GM19324 (cell line): ENCODE data around the gene TANC1.

Source experiments
- ATAC-seq: cut with Tn5 transposase; IDR thresholded peaks from one replicate; pipeline ENCODE4 v1.9.1; 2021; ENCODE audit warnings: mild to moderate bottlenecking, moderate library complexity; ENCODE audit not compliant: unreplicated experiment, low FRiP score

Gene TANC1

DNA sequence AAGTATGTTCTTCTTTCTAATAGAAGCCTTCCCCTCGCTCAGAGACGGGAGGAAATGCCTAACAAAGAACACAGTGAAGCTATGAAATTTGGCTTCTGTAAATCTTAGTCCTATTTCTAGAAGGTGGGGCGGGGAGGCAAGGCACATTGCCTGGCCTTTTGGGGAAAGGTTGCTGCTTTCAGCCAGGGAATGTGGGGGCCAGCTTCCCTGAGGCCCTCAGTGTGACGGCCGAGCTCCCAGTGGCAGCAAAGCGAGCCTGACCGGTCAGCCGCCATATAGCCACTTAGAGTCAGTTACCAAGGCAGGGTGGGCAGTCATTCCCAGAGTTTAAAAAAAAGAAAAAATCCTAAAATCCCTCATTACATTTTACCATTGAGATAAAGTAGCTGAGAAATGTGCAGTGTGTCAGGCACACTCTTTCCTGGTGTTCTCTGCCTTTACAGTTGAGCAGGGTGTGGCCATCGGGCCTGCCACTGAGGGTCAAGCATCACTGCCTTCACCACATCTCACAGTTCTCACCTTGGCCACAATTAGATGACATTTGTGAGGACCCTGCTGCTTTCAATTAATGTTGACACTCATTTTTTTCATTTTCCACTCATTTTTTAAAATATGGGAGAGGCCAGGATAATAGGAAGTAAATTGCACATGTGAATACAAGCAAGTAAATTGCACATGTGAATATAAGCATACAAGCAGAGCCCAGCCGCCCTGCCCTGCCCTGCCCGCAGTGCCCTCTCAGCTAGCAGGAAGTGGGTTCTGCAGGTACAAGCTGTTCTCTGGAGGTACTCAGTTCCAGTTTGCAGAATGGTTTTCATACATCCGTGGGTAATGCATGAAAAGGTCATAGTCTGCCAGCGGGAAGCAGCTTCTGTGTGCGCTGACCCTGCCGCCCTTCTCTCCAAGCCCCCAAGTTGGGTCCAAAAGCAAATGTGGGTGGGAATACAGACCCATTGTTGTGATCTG is 241.2 kb downstream of the TANC1 start:
- peak; percentile 64 for ATAC-seq

DNA sequence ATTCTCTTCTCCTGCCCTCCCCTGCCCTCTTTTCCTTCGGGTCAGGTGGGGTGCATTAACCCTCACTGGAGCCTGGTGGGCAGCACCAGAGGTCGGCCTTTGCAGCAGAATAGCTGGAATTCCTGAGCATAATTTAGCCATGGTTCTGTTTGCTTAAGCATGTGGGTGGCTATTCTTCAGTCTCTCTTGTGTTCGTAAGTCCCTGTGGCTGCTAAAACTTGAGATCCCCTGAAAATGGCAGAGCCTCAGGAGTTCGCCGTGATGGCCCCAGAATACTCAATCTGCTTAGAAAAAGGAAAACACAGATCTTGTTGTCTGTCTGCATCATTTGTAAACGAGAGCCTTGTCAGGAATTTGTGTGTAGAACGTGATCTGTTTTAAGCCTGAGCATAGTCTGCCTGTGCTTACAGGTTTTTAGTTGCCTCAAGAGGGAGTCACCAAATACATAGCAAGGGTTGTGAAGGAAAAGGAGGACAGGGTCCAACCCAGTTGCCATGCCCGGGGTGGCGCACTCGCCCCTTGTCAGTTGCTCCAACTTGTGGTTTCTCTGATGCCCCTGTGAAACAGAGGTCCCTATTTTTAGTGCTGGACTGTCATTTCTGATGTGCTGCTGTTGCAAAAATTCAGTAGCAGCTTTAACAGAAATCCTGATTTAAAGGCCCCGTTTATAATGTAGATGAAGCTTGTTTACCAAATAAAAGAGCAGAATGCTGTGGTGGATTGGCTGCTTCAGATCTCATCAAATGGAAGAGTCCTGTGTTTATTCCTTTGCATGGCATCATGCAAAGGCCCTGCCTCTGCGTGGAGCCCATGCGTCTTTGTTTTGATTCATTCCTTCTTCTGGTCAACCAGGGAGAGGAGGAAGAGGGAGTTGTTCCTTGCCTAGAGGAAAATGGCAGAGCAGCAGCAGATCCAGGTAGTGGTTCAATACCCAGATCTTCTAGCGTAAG is 243.3 kb downstream of the TANC1 start:
- no peak for ATAC-seq

DNA sequence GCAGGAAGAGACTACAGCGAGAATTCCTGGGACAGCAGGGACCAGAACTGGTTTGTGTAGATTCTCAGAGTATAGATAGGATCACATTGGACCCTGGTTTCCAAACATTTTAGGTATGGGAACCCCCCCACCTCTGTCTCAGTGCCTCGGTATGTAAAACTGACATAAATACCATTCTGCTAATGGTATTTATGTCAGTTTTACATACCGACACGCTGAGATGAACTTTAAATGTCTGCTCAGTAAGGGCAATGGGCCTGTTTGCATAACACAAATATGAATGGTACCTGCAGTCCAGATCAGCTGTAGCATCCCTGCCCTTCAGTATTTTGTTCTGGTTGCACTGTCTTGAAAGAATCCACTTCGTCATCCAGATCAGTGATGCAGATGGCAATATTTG is 244.9 kb downstream of the TANC1 start:
- no peak for ATAC-seq

DNA sequence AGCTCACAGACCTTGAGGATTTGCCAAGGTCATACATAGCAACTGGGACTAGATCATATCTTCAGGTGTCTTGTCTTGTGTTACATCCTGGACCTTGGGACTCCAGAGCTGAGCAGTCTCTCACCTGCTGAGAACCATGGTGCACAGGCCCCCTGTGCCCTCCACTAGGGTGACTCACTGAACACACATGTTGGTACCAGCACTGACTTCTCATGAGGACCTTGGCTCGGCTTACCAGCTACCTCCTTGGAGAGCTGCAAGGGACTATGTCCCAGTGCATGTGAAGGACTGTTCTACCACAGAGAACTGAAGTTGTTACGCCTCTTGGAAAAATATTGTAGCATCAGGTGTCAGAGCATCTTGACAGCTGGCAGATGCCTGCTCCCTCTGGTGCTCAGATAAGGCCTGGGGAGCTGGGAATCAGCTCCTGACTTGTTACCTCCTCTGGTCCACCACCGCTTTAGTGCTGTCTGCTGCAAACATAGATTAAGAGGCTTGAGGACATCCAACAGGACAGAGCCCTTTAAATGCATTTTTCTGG is 246.0 kb downstream of the TANC1 start:
- ATAC-seq, result no peak

DNA sequence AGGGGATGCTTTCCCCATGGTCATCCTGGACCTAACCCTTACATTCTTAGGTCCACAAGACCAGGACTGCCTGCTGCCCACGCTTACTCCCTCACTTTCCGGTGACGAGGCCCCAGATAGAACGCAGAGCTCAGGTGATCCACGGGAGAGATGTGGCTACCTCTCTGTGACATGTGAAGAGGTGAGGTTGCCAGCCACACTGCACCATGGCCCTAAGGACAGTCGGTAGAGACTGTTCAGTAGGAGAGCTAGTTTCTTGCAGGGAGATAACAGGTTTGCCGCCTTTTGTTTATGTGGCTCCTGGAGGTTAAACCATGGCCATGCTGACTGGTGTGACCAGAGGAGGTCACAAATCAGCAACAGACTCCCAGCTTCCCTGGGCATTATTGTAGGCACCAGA is 246.7 kb downstream of the TANC1 start:
- ATAC-seq, result no peak

DNA sequence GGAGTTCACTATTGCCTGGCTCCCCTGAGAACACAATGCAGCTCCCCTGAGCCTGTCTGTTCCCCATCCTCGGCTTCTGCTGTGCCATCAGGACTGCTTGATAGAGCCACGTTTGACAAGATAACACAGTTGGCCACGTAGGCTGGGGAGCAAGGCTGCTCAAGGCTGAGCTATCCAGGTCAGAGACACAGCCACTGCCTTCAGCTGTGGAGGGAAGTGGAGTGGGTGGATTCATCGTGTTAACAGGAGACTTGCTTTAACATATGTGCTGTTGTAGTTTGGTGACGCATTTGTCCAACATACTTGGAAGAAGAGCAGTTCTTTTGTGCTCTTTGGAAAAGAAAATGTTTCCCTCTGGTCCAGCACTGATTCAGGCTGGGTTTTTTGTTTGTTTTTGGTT is 249.2 kb downstream of the TANC1 start:
- ATAC-seq, result no peak

DNA sequence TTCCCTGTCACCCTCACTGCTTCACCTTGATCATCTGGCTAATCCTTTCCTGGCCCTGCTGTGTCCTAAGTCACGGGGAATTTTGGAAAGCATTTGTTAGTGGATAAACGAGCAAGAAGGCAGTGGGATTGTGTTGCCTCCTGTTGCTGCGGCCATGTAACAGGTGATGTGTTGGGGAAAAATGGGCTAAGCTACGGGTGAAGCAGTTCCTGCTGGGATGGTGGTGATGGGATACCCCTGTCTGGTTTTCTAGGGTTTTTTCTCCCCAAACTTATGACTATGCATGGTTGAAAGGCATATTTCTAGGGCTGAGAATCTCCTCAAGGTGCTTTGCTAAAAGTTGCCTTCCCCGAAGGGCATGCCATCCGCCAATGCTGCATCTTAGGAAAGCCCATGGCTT is 249.9 kb downstream of the TANC1 start:
- no peak for ATAC-seq

DNA sequence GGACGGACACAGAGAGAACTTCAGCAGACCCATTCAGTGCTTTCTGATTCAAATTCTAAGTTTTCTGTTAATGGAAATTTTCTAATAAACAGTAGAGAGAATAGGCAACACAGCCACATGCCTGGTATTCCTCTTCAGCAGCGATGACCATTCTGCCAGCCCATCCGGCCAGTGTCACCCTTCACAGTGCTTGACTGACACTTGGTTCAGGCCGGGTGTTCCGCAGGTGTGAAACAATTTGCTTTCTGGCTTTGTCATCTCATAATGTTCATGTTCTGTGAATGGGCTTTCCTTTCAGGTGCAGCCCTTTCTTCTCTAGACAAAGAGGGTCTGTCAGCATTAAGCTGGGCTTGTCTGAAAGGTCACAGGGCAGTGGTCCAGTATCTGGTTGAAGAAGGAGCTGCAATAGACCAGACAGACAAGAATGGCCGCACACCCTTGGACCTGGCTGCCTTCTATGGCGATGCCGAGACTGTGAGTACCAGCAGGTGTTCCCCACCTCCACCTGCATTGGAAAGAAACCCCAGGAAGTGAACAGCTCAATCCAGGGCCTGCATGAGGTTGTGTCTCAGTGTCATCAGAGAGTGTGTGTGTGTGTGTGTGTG is 251.1 kb downstream of the TANC1 start:
- no peak for ATAC-seq

DNA sequence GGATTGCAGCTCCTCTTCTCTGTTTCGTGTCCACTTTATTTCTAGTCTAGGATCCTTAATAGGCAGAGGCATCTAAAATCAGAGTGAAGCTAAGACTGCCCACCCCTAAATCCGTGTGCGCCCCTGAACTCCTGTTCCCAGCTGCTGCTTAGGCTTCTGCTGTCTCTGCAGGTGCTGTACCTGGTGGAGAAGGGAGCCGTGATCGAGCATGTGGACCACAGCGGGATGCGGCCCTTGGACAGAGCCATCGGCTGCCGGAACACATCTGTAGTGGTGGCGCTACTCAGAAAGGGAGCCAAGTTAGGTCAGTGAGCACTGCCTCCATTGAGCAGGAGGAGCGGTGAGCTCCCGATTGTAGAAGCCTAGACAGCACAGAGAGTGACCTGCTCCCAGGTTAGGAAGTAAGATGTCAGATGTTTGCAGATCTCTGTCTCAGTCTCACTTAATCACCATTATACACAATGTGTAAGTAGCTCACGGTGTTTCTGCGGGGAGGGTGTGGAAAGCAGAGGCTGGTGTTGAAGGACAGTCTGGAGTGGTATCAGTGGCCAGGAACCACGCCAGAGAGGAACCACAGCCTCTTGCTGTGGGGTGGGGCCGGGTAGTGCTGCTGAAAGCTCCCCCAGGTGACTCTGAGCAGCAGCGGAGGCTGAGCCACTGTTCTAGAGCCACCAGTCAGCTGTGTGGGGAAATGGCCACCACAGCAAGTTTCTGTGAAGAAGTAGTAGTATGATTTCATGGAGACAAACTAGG is 255.8 kb downstream of the TANC1 start:
- no peak for ATAC-seq

DNA sequence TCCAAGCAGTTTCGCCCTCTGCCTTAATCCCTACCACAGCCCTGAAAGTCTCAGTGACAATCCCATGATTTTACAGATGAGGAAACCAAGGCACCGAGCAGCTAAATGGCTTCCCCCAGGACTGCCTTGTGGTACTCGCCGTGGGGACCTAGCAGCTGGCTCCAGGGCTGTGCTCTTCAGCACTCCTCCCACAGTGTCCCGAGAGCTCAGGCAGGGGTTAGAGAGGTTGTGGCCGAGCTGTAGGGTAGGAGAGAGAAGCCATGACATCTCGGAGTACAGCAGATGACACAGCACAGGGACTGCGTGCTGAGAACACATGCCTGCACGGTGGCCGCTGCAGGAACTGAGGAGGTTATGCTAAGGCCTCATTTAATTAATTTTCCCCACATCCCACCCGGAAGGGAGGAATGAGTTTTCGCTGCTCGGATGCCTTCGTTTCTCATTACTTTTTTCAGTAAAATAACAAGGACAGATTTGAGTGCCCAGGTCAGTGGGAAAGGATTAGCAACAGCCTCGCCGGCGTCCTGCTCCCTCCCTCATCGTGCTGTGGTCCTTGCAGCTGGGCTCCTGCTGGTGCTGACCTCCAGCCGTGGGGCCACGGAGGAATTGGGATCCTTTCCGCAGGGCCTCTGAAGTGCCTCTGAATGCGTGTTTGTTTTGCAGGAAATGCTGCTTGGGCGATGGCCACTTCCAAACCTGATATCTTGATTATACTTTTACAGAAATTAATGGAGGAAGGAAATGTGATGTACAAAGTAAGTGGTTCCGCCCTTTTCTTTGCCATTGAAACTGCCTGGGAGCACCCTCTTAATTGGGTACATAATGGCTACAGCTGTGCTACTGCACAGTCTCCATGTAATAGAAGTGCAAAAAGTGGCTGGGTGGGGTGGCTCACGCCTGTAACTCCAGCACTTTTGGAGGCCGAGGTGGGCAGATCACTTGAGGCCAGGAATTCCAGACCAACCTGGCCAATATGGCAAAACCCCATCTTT is 256.9 kb downstream of the TANC1 start:
- ATAC-seq, result no peak

DNA sequence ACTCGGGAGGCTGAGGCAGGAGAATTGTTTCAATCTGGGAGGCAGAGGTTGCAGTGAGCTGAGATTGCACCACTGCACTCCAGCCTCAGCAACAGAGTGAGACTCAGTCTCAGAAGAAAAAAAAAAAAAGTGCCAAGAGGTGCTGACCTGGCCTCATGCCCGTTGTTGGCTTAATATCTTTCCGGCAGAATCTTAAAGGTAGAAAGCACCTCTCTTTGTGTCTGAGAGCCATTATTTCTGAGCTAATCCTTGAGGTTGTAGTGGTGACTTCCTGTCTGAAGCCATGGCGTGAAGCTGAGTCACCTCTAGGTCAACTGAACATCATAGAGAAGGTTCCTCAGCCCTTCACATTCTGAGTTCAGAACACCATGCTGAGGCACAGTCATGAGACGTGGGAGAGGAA is 257.6 kb downstream of the TANC1 start:
- no peak for ATAC-seq

DNA sequence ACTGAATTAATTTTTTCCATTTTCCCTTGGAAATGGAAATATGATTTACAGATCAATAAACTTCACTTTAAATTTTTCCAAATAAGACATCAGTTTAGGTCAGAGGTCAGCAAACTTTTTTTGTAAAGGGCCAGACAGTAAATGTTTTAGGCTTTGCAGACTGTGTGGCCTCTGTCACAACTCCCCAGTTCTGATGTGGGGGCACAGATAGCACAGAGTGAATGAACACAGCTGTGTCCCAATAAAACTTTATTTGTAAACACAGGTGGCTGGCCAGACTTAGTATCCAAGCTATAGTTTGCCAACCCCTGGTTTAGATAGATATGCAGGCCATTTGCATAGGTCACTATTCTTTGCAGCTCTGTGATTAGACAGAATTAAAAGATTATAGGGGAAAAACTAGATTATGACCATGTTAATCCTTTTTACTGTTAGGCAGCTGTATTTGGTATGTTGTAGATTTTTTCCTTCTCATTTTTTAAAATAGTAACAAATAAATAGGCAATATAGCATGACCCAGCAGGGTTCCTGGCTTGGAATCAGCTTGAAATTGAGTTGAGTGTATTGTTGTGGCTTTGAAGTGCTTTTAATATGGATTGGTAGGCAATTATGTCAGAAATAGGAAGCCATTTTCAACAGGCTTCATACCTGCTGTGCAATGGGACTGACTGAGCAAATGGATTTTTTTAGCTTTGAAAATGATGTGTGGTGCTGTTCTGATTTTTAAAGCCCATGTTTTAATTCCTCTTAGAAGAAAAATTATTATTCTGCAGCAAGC is 258.4 kb downstream of the TANC1 start:
- ATAC-seq, result no peak

DNA sequence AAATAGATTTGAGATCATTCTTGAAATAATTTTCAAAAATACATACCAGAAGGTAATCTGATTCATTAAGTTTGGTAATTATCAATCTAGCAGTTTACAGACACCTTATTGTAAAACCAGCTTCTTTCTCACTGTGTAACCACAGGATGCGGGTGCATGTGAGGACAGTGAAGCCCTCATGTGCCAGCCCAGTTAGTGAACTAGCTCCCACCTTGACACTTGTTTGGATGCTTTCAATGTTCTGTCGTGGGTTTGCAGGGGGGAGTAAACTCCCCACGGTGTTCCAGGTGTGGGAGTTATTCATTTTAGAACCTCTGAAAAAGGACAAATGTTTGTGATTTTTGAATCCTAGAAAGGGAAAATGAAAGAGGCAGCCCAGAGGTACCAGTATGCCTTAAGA is 259.0 kb downstream of the TANC1 start:
- ATAC-seq, result no peak

DNA sequence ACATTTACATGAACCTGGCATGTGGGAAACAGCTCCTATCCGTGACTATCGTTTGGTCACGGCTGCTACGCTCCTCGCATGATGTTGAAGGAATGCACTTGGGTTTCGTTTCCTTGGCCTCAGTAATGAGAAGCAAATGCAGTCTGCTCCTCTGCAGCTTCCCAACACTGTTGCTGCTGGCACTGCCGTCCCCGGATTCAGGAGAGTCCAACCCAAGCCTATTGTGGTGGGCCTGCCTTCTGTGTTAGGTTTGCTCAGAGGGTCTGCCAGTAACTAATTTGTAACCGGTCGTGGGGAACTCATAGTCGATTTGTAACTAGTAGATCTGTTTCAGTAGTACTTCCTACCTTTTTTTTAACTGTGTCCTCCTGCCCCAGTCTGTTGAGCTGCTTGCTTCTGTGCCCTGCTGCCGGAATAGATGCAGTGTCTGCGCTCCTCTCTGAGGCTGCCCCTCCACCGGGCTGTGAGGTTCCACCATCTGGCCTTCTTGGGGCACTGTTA is 259.7 kb downstream of the TANC1 start:
- no peak for ATAC-seq

DNA sequence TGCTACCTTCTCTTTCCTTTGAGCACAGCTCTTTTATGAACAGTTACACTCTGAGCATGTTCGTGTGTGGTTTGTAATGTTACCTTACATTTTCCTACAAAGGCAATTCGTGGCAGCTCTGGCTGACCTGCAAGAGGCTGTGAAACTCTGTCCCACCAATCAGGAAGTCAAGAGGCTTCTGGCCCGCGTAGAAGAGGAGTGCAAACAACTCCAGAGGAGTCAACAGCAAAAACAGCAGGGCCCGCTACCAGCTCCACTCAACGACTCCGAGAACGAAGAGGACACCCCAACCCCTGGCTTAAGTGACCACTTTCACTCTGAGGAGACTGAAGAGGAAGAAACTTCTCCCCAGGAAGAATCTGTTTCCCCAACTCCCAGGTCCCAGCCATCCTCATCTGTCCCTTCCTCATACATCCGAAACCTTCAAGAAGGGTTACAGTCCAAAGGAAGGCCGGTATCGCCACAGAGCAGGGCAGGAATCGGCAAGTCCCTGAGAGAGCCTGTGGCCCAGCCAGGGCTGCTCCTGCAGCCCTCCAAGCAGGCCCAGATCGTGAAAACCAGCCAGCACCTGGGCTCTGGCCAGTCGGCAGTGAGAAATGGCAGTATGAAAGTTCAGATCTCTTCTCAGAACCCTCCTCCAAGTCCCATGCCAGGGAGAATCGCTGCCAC is 261.2 kb downstream of the TANC1 start:
- ATAC-seq, result no peak

DNA sequence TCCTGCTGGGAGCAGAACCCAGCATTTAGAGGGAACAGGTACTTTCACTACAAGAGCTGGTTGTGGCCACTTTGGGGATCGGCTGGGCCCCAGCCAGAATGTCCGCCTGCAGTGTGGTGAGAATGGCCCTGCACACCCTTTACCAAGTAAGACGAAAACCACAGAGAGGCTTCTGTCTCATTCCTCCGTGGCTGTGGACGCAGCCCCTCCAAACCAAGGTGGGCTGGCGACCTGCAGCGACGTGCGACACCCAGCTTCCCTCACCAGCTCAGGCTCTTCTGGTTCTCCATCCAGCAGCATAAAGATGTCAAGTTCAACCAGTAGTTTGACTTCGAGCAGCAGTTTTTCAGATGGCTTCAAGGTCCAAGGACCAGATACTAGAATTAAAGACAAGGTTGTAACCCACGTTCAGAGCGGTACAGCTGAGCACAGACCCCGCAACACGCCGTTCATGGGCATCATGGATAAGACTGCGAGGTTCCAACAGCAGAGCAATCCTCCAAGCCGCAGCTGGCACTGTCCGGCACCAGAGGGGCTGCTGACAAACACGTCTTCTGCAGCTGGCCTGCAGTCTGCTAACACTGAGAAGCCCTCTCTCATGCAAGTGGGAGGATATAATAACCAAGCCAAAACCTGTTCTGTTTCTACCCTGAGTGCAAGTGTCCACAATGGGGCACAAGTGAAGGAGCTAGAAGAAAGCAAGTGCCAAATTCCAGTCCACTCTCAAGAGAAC is 261.9 kb downstream of the TANC1 start:
- no peak for ATAC-seq
